ENCODE data around the gene GABARAPL2.

DNA sequence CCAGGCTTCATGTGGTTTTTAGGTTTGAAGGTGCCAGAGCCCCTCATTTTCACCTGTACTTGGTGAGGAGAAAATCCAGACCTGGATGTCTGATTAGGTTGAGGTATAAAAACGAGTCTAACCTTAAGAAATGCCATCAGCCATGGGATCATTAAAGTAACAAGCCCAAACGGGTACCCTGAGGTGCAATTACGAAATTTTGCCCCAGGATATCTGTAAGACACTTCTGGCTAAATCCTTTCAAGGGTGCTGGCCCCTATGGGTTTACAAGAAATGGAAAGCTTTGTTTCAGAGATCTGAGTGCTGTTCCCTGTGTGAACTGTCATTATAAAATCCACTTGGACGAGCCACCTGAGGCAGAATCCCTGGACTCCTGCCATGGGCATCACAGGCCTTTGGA, 37.1 kb downstream of the GABARAPL2 start:
- TF ChIP-seq ZNF274 (IDR thresholded peaks at IDR 0.05; ENCODE audit: low read depth, low read length) (no peak), YY1 (IDR thresholded peaks at IDR 0.05; ENCODE audit: insufficient read depth, insufficient read length) (no peak), SUZ12 (IDR thresholded peaks at IDR 0.05; ENCODE audit: extremely low read depth, insufficient read depth, insufficient read length) (no peak)

Measured in NT2/D1 (cell line).